MM.1S (cell line): ENCODE results near the gene PEX26.

Source experiments
- EZH2phosphoT487 ChIP-seq: fragments of 300-600 bp; sonication (generic); IDR thresholded peaks from 2 replicates; pipeline ENCODE4 v1.6.1; 2018; ENCODE audit warnings: antibody characterized with exemption, low read length
- TF ChIP-seq, protein P1 (sequence below): fragments of 300-600 bp; sonication (generic); IDR thresholded peaks from 2 replicates; pipeline ENCODE4 v1.5.1; 2016; ENCODE audit warnings: antibody characterized with exemption, low read length, mixed read lengths

GRCh38 chr22:18062421-18062820 lies 15.4 kb upstream of the PEX26 start:
- TF ChIP-seq, protein P1, sequence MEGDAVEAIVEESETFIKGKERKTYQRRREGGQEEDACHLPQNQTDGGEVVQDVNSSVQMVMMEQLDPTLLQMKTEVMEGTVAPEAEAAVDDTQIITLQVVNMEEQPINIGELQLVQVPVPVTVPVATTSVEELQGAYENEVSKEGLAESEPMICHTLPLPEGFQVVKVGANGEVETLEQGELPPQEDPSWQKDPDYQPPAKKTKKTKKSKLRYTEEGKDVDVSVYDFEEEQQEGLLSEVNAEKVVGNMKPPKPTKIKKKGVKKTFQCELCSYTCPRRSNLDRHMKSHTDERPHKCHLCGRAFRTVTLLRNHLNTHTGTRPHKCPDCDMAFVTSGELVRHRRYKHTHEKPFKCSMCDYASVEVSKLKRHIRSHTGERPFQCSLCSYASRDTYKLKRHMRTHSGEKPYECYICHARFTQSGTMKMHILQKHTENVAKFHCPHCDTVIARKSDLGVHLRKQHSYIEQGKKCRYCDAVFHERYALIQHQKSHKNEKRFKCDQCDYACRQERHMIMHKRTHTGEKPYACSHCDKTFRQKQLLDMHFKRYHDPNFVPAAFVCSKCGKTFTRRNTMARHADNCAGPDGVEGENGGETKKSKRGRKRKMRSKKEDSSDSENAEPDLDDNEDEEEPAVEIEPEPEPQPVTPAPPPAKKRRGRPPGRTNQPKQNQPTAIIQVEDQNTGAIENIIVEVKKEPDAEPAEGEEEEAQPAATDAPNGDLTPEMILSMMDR = no peak
- TF ChIP-seq EZH2phosphoT487 = no peak
